Spleen (tissue), 3 donors: ENCODE data around the gene TFF1.

ENCODE experiments used
- POLR2A ChIP-seq, 3 donors: fragments of 450-650 bp; IDR thresholded peaks; one replicate each; pipeline ENCODE4 v1.5.1; 2017; ENCODE audit warnings: antibody characterized with exemption in 3 of 3, mild to moderate bottlenecking in 1 of 3
- POLR2AphosphoS5 ChIP-seq, 3 donors: sonication (generic); formaldehyde crosslinking; IDR thresholded peaks; one replicate each; pipeline ENCODE4 v1.5.1; 2017; ENCODE audit warnings: antibody characterized with exemption in 3 of 3

GRCh38 chr21:42373196-42373907, 7.0 kb upstream of the TFF1 start:
- TF ChIP-seq POLR2A (IDR thresholded peaks at IDR 0.05) (no peak), POLR2AphosphoS5 (IDR thresholded peaks at IDR 0.05) (no peak)
